Measurements from ENCODE around the gene PABPC1L. TPM values are rescaled to one million over a fixed set of nuclear protein-coding genes. Genes with fewer than 3 reads are reported as not detected.

Gene PABPC1L
- total RNA-seq, 2 donors from 2014 or later: 11.5 to 36.3 TPM

DNA sequence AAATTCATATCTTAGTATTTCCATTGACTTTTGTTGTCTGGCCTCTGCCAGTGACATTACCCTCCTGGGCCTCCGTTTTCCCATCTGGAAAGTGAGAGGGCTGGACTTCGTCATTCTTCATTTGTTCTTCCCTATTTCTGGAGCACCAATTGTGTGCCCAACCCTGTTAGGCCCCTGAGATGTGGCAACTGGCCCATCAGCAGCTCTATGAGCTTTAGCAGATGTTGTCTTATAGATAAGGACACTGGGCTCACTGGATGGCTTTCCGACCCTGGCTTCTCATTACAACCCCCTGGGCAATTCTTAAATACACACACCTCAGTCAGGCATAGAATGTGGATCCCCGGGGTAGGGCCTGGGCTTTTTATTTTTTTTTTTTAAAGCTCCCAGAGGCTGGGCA is 14.7 kb downstream of the PABPC1L start:
- no peak for DNase-seq

DNA sequence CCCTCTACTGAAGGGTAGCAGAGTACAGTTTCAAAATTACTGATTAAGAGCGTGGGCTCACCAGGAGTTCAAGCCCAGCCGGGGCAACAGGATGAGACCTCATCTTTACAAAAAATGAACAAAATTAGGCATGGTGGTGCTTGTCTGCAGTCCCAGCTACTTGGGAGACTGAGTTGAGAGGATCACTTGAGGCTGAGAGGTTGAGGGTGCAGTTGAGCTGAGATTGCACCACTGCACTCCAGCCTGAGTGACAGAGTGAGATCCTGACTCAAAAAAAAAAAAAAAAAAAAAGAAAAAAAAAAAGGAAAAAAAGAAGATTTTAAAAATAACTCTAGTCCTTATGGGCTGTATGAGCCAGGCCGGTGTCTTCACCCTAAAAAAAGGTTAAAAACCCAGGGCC is 18.7 kb downstream of the PABPC1L start:
- intact Hi-C loops (cut with DNase I): no loop called here
- TF ChIP-seq, protein P1, sequence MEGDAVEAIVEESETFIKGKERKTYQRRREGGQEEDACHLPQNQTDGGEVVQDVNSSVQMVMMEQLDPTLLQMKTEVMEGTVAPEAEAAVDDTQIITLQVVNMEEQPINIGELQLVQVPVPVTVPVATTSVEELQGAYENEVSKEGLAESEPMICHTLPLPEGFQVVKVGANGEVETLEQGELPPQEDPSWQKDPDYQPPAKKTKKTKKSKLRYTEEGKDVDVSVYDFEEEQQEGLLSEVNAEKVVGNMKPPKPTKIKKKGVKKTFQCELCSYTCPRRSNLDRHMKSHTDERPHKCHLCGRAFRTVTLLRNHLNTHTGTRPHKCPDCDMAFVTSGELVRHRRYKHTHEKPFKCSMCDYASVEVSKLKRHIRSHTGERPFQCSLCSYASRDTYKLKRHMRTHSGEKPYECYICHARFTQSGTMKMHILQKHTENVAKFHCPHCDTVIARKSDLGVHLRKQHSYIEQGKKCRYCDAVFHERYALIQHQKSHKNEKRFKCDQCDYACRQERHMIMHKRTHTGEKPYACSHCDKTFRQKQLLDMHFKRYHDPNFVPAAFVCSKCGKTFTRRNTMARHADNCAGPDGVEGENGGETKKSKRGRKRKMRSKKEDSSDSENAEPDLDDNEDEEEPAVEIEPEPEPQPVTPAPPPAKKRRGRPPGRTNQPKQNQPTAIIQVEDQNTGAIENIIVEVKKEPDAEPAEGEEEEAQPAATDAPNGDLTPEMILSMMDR (IDR thresholded peaks at IDR 0.05): no peak
- Histone ChIP-seq H3K4me3 (no peak overlapping the region), H3K4me1 (no peaks in the 10 kb centered on the region), H3K27ac (no peak overlapping the region), H3K9me3 (no peaks in the 10 kb centered on the region), H3K9ac (ENCODE audit: low read depth in 2 of 2, low read length in 2 of 2) (no peak overlapping the region), H3K27me3 (no peaks in the 10 kb centered on the region), H3K36me3 (no peaks in the 10 kb centered on the region)
- no peak for DNase-seq

More for the DNA sequence above, 14.7 kb downstream of the PABPC1L start:
- Histone ChIP-seq H3K4me3 (no peak overlapping the region), H3K27ac (no peak overlapping the region), H3K4me1 (no peaks in the 10 kb centered on the region), H3K27me3 (no peaks in the 10 kb centered on the region), H3K9me3 (no peaks in the 10 kb centered on the region), H3K9ac (ENCODE audit: low read depth in 2 of 2, low read length in 2 of 2) (no peak overlapping the region), H3K36me3 (no peaks in the 10 kb centered on the region)
- intact Hi-C loops (cut with DNase I): no loop called here
- TF ChIP-seq, protein P1 (IDR thresholded peaks at IDR 0.05): no peak

DNA sequence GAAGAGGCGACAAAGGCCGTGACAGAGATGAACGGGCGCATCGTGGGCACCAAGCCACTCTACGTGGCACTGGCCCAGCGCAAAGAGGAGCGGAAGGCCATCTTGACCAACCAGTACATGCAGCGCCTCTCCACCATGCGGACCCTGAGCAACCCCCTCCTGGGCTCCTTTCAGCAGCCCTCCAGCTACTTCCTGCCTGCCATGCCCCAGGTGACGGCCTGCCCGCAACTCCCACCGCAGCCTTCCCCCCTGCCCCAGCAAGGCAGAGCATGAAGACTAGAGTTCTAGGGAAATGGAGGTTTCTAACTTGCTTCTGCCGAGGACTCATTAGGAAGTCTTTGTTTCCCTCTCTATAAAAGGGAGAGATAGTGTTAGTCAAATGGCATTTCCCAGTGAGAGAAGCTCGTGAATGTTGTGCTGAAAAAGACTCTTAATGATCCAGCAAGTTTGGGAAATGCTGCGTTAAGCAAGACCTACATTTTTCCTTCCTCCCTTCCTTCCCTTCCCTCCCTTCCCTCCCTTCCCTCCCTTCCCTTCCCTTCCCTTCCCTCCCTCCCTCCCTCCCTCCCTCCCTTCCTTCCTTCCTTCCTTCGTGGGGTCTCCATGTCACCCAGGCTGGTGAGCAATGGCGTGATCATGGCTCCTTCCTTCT is 20.8 kb downstream of the PABPC1L start:
- Histone ChIP-seq H3K27ac (no peak overlapping the region), H3K4me1 (no peaks in the 10 kb centered on the region), H3K36me3 (no peaks in the 10 kb centered on the region), H3K4me3 (no peak overlapping the region), H3K9me3 (no peaks in the 10 kb centered on the region), H3K27me3 (no peaks in the 10 kb centered on the region), H3K9ac (ENCODE audit: low read depth in 2 of 2, low read length in 2 of 2) (no peak overlapping the region)
- DNase-seq: no peak
- TF ChIP-seq, protein P1 (IDR thresholded peaks at IDR 0.05): no peak
- intact Hi-C loops (cut with DNase I): no loop called here

DNA sequence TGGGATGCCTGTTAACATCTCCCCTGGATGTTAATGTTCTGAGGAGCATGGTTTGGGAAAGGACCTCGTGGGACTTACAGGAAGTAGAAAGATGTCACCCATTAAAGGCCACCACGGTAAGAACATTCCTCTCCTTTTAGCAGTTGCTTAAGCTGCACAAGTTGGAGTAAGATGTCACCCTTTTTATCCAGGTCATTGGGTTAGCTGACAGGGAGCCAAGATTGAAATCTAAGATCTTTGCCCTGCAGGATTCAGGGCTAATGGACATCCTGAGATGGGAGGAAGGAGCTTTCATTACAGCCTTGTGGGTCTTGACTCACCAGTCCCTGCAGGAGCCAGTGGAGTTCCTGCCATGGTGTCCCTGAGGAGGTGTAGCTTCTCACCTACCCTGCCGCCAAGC is 22.1 kb downstream of the PABPC1L start:
- Histone ChIP-seq H3K4me3 (no peak overlapping the region), H3K4me1 (no peaks in the 10 kb centered on the region), H3K27me3 (no peaks in the 10 kb centered on the region), H3K9ac (ENCODE audit: low read depth in 2 of 2, low read length in 2 of 2) (no peak overlapping the region), H3K27ac (no peak overlapping the region), H3K36me3 (no peaks in the 10 kb centered on the region), H3K9me3 (no peaks in the 10 kb centered on the region)
- intact Hi-C loops (cut with DNase I): no loop called here
- TF ChIP-seq, protein P1 (IDR thresholded peaks at IDR 0.05): no peak
- no peak for DNase-seq

DNA sequence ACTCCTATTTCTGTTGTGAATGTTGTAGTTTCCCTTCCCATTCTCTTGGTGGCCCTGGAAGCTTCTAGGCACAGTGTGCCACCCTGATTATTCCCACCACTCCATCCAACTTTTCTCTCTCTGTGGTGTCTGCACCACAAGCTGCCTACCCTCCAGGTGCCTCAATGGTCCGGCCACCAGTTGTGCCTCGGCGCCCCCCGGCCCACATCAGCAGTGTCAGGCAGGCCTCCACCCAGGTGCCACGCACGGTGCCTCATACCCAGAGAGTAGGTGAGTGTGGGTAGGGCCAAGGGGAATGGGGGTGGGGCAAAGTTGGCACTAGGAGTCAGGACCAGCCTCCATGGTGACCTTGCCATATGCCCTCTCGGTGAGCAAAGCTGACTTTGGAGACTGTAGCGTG is 23.1 kb downstream of the PABPC1L start:
- no peak overlapping the region for H3K9ac ChIP-seq (ENCODE audit: low read depth in 2 of 2, low read length in 2 of 2)
- DNase-seq: no peak
- intact Hi-C loops (cut with DNase I): no loop called here
- H3K4me3 ChIP-seq: no peak overlapping the region
- TF ChIP-seq, protein P1 (IDR thresholded peaks at IDR 0.05): no peak
- no peaks in the 10 kb centered on the region for H3K27me3 ChIP-seq
- no peaks in the 10 kb centered on the region for H3K9me3 ChIP-seq
- no peaks in the 10 kb centered on the region for H3K36me3 ChIP-seq
- no peaks in the 10 kb centered on the region for H3K4me1 ChIP-seq
- no peak overlapping the region for H3K27ac ChIP-seq

Measured in colonic mucosa (tissue), 4 donors.